Measurements from ENCODE around the gene AGO1.
"Not testable (repeated sequence)": the region's sequence is repeated elsewhere in the genome, so short reads cannot be mapped to it uniquely, and the experiment has no call there.

Gene AGO1

DNA sequence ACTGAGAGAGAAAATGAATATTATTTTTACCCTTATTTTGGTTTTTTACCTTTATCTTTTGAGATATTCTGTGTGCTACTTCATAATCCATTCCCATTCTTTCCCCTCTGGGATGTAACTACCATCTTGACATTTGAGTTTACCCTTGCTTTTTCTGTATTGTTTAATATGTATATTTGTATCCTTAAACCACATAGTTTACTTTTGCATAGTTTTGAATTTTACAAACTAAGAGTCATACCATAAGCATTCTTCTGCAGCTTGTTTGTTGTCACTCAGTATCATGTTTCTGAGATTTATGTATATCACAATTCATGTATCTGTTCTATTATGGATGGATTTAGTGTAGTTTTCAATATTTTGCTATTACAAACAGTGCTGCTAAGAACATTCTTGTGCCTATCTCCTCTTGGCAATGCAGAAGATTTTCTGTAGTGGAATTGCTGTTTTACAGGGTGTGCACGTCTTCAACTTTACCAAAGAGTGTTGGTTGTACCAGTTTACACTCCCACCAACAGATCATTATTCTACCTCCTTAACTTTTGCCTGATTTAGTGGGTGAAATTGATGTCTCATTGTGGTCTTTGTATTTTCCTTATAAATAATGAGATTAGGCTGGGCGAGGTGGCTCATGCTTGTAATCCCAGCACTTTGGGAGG, 12.2 kb upstream of the AGO1 start:
- no peak for DNase-seq

DNA sequence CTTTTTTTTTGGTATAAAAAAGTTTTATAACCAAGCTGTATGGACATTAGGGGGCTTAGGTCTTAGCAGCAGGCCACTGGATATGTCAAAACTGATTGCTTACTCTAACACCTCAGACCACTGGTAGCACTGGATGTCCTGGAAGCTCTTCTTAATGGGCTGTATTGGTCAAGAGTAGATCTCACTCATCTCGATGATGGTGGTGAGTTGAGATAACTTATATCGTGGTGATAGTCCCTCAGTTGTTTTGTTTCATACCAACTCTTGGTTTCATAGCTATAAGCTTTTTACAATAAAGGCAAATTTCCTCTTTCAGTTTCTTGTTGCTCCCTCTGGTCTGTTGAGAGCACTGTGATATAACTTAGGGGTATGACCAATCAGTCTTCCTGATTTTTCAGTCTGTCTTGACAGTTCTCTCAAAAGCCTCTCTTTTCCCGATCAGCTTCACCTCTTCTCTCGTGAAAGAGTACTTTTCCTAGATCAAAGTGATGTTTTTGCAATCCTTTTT, 9.7 kb upstream of the AGO1 start:
- no peak for DNase-seq

DNA sequence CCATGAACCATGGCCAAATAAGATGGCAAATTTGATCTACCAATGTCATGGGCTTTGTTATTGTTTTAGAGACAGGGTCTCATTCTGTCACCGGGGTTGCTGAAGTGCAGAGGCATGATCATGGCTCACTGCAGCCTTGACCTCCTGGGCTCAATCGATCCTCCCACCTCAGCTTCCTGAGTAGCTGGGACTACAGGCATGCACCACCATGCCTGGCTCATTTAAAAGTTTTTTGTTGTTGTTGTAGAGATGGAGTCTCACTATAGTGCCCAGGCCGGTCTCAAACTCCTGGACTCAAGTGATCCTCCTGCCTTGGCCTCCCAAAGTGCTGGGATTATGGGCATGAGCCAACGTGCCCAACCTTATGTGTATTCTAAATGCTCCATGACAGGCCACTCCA, 8.9 kb upstream of the AGO1 start:
- DNase-seq, result not testable (repeated sequence)

DNA sequence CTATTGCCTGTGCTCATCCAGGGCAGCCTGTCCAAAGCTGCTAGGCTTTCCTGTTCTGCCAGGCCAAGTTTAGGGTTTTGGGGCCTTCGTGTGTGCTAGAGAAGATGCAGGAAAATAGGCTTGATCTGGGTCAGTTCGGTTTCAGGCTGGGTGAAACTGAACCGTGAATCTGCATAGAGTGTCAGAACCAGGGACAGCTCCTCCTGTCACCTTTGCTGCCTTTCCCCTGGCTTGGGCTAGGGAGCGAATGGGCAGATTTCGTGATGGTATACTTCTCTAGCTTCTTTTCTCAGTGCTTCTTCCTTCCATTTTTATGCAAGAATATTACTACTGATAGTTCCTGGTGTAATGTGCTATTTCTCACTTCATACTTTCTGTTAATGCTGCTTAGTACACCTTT, 6.0 kb upstream of the AGO1 start:
- DNase-seq, result no peak

DNA sequence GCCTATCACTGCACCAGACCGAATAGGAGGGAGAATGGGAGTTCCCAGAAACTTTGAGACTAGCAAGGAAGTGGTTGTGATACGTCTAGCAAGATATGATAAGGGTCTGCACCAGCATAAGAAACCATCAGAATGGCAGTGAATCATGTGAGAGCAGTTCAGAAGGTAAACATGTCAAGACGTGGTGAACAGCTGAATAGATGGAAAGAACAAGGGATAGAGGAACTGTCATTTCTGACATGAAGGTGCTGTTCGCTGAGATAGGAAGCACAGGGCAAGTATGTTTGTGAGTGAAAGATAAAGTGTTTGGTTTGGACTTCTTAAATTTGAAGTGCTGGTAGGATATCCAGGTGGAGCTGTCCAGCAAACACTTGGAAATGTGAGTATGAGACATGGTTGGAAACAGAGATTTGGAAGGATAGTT, 1.1 kb upstream of the AGO1 start:
- no peak for DNase-seq

DNA sequence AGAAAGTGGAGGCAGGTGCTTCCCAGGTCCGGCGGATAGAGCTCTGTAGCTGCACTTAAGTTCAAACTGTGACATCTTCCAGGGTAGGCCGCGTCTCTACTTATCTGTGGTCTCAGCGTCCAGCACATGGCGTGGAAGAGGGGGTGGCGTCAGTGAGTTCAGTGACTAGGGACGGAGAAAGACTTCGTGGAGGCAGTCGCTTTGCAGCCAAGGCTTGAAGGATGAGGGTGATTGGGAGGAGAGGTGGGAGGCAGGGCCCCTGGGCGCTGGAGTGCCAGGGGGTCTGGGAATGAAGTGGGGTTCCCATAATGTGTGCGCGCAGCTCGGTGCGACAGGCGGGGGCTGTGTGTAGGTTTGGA, 444 bp upstream of the AGO1 start:
- DNase-seq, result no peak

DNA sequence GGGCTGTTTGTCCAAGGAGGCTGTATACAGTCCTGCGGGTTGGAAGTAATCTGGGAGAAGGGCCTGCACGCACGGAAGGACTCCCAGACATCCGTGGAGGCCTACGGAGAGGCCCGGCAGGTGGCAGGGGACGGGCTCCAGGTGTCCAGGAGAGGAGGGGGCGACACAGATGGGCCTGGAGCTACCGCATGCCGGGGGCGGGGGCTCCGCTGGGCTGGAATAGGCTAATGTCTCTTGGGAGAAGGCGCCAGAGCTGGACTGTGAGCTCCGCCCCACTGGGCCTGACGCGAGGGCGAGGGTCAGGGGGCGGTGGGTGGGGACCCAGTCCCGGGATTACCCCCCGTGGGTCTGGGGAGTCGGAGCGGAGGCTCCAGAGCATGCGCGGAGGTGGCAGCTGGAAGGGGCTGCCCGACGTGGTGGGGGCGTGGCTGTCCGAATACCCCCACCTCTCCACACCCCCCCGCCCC, 659 bp downstream of the AGO1 start:
- peak; percentile 50 for DNase-seq

DNA sequence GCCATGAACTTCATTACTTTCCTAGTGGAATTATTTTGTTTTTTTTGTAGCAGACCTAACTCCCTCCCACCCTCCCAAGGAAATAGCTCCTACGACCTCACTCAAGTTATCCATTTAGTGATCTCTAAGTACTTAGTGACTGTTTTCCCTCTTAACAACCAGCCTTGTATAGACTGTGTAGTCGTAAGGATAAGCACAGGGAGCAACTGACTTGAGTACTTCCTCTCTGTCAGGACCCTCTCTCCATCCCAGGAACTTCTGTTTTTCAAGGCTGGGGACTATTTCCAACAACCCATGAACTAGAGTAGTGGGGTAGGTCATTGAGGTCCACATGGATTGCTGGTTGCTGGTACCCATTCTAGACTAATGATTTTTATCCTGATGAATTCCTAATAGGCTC, 1.9 kb downstream of the AGO1 start:
- no peak for DNase-seq

DNA sequence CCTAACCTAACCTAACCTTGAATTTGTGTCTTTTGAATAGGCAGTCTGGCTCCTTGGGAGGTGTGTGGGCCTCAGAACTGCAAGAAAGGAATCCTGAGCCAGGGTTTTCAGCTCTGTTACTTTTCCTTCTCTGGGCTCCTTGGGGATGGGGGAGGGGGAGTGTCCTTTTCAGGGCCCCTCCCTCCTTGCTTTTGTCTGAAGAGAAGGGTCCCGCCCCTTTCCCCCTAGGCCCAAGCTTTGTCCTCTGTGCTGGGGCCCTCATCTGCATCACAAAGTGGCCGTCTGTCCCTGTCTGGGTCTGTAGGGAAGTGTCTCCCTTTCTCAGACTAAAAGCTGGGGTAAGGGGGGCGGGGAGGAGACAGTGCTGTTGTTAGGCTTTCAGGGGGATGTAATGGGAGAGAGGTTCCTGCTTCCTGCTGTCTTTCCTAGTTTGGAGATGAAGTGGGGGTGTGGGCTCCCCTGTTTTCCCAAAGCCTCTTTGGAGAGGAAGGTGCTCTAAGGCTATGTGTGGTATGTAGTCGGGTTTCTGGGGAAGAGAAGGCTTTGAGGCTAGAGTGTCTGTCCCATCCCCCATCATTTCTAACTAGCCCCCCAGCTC, 3.1 kb downstream of the AGO1 start:
- no peak for DNase-seq

DNA sequence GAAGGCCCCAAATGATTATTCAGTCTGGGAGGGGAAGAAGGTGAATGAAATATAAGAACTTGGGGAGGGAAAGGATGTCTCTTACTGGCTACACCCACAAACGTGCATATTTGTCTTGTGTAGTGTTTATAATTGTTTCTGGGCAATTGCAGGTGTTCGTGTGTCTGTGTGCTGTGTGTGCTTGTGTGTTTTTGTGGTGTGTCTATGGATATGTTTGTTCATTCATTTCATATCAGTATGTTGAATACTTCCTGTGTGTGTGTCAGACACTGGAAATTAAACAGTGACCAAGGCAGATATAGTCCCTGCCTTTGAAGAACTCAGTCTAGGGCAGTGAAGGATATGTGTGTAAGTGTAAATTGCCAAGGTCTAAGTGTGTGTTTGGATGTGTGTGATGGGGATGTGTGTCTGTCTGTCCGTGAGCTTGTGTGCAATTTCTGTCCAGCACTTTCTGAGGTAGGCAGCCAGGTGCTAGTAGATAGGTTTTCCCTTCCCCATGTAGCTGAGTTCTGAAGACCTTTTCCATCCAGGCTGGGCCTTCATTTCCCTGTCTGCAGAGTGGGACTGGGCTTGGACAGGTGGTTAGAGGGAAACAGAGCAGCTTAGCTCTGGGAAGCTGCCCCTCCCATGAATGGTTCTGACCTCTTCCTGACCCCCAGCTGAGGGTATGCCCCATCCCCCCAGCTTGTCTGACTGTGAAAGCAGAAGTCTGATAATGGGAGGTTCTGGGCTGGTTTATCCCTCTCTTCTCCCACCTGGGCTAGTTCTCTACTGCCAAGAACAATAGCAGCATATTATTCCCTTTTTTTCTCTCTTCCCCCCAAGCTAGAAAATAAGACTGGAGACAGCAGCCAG, 3.8 kb downstream of the AGO1 start:
- no peak for DNase-seq

DNA sequence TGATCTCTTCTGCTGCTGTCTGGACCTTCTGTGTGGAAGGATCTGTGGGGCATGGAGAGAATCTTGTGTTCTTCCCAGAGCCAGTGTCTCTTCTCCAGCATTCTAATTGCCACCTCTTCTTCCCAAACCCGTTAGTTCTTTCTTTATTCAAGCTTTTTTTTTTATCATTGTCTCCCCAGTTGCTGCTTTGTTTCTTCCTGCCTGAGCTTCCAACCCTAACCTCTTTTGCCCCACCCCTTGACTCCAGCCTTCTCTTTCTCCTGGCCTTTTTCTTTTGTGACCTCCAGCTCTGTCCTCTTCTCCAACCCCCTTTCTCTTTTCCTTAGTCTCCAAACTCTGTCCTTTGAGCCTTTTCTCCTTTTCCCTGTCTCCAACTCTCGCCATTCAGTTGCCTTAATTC, 4.5 kb downstream of the AGO1 start:
- no peak for DNase-seq

DNA sequence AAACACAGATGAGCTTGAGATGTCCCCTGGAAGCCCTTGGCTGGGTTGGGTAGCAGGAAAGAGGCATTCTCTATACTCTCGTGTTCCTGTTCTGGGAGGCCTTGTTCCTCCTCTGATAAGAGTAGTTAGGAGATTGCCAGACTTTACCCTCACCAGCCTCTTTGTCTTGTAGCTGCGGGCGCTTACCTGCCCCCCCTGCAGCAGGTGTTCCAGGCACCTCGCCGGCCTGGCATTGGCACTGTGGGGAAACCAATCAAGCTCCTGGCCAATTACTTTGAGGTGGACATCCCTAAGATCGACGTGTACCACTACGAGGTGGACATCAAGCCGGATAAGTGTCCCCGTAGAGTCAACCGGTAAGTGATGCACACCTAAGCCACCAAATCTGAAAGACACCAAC, 5.2 kb downstream of the AGO1 start:
- DNase-seq, result no peak

DNA sequence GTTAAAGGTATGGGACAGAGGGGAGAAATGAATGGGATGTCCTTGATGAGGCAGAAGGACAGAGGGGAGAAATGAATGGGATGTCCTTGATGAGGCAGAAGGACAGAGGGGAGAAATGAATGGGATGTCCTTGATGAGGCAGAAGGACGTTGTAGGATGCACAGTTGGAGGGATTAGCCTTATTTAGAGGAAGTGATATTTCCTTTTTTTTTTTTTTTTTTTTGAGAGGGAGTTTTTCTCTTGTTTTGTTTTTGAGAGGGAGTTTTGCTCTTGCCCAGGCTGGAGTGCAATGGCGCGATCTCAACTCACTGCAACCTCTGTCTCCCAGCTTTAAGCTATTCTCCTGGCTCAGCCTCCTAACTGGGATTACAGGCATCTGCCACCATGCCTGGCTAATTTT, 6.0 kb downstream of the AGO1 start:
- not testable (repeated sequence) for DNase-seq

DNA sequence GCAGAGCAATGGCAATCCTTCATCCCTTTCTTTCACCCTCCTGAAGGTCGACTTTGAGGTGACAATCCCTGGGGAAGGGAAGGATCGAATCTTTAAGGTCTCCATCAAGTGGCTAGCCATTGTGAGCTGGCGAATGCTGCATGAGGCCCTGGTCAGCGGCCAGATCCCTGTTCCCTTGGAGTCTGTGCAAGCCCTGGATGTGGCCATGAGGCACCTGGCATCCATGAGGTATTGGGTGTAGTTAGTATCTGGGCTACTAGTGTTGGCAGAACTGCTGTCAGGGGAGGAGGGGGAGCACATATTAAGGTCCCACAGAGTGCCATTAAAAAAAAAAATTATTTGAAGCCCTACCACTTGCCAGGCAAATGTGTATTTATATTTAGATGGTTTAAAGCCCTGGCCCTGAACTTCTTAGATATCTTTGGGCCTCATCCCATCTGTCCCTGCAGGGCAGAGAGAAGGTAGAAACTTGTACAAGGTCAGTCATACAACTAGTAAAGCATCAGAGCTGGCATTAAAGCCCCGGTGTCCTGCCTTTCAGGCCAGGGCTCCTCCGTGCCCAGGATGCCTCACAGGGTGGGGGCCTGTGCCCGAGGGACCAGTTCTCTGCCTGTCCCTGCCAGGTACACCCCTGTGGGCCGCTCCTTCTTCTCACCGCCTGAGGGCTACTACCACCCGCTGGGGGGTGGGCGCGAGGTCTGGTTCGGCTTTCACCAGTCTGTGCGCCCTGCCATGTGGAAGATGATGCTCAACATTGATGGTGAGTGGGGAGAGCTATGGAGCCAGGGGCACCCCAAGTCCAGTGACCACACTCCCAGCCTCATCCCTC, 10.3 kb downstream of the AGO1 start:
- DNase-seq, result no peak

DNA sequence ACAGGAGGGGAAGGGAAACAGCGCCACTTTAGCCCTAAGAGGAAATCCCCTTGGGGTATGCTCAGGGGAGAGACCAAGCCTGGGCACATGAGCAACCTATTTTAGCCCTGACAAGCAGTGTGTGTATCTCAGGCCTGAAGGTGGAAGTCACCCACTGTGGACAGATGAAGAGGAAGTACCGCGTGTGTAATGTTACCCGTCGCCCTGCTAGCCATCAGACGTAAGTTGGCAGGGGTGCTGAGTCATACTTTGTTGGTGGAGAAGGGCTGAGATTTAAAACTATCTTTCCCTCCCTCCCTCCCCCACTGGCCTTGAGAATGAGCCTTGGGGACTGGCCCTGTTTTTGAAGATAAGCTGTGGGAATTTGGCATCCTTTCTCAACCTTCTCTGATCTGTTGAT, 11.2 kb downstream of the AGO1 start:
- DNase-seq, result peak; percentile 19

DNA sequence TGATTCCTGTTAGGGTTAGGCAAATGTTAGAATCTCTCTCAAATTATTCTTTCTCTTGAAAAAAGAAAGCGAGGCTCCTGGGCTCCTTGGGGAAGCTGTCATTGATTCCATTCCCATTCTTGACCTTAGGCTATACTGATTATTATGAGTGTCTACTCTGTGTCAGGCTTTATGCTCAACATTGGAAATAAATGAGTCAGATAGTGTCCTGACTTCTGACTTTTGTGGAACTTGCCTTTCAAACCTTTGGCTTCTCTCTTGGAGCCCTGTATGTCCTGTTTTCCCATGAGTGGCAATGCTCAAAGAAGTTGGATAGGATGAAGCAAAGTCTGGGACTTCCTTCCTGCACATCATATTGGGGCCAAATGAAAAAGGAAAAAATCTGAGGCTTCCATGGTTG, 11.6 kb downstream of the AGO1 start:
- DNase-seq, result no peak

DNA sequence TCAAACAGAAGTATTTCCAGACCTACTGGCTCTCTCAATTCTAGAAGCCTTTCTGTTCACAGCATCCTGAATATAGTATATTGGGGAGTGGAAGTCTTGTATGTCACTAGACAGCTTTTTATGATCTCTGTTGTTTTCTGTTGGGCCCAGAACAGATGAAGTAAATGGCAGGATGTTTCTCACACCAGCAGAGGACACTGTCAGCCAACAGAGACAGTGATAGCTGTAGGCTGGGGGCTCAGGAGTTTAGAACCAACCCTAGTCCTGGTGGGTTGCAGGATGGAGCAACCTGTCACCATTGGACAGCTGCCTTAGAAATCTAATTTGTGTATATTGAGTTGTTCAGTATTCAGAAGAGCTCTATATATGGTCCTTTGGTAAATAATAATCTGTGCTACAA, 16.9 kb downstream of the AGO1 start:
- no peak for DNase-seq

DNA sequence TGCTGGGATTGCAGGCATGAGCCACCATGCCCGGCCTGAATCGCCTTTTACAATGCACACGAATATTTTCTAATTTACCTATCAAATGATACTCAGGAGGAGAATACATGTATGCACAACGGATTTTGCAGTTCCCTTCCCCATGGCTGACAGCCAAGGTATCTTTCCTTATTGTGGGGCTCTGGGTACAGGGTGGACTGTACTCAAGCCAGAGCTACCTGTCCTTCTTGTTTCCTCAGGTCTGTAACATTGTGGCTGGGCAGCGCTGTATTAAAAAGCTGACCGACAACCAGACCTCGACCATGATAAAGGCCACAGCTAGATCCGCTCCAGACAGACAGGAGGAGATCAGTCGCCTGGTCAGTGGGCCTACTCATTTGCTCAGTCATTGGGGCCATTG, 18.2 kb downstream of the AGO1 start:
- DNase-seq, result no peak

DNA sequence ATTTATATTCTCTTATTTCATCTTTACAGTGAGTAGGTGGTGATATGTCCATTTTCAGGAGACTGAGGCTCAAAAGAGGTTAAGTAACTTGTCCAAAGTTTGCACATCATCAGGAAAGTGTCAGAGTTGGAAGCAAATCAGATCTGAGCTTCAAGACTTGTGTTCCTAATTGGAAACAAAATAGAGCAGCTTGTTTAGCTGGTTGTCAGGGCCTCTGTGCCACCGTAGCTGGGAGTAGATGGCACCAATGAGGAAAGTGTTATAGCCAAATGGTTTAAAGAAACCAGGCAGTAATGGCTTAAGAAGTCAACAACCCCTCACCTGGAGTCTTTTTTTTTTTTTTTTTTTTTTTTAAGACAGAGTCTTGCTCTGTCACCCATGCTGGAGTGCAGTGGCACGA, 19.7 kb downstream of the AGO1 start:
- DNase-seq, result no peak

DNA sequence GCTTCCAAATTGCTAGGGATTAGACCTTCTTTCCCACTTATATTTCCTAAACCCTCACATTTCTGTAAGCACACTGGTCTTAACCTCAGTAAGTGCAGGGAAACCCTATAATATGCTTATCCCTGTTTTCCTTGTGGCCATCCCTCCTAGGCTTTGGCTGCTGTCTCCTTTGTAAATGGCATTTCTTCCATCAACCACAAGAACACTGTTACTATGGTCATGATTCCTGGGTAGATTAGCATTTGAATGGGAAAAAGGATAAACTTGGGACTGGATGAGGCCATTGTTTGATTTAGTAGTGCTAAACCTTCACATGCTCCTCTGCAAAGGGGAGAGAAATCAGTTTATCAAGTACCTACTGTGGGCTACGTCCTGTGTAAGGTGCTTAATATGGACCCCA, 31.7 kb downstream of the AGO1 start:
- no peak for DNase-seq

DNA sequence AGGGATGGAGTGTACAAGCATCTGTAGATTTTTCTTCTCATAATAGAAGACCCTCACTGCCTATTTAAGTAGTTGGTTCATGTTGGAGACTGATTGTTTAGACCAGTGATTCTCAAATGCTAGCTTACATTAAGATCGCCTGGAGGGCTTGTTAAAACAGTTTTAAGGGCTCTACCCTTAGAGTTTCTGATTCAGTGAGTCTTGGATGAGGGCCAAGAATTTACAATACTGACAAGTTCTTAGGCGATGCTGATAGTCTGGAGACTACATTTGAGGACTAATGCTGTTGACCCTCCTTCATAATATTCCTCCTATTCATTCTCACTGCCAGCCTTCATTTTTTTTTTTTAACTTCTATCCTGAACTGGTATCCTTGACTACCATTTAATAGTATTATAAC, 32.7 kb downstream of the AGO1 start:
- DNase-seq, result no peak

DNA sequence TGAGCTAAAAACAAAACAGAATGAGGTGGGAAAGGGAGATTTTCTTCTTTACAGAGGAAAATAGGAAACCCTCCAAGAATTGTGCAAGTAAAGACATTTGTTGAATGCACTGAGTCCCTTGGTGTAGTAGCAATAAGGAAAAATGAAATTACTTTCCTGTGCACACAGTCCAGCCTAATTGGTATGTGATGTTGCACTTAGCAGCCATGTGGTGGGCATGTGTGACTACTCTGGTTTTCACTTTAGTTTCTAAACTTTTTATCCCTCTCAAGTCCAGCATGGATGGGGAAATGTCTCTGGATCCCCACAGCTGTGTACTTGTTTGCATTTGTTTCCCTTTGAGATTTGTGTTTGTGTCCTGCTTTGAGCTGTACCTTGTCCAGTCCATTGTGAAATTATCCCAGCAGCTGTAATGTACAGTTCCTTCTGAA, 40.8 kb downstream of the AGO1 start:
- no peak for DNase-seq

DNA sequence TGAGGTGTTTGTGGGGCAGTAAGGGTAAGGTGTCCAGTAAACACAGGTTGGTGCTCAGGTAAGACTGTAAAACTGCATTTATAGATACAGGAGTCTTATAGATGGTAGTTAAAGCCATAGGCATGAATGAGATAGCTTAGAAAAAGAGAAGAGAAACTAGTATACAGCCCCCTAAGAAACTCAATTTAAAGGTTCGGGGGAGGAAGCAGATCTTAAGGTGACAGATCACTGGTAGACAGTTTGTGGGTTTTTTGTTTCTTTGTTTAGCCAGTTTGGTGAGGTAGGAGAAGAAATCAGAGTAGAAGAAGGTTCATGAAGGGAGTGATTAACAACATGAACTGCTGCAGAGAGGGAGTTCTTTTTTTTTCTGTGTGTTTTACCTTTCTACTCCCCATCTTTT, 41.8 kb downstream of the AGO1 start:
- no peak for DNase-seq
